NOMO-1 (cell line): ENCODE data around the gene MALT1.
"Not testable (repeated sequence)": the region's sequence is repeated elsewhere in the genome, so short reads cannot be mapped to it uniquely, and the experiment has no call there.

Experiments used
- DNase-seq, 2 experiments: peaks; one replicate each; lab custom pipeline; 2025; ENCODE audit not compliant: unreplicated experiment in 2 of 2; lab: John Stamatoyannopoulos, UW

MALT1 gene

DNA sequence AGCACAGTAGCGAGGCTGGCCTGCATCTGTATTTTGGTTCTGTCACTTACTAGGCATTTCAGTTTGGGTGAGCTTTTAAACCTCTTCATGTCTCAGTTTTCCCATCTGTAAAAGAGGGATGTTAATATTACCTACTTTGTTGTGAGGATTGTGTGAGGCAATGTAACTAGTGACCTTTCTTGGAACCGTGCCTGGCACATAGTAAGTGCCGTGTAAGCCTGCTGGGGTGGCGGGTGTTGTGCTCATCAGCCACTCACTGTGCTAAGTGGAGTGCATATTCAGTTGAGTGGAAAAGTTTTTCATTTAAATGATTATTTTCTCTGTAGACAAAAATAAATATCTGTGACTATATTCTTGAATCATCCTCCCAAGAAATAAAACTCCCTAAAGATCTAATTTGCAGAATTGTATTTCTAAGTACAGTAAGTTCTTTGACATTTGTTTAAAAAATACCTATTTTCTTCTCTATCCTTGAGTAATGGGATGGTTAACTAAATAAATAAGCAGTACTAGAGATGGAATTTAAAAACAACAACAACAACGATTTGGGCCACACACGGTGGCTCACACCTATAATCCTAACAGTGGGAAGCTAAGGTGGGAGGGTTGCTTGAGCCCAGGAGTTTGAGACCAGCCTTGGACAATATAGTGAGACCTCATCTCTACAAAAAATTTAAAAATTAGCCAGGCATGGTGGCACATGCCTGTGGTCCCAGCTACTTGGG is 56.7 kb downstream of the MALT1 start:
- DNase-seq = no peak

DNA sequence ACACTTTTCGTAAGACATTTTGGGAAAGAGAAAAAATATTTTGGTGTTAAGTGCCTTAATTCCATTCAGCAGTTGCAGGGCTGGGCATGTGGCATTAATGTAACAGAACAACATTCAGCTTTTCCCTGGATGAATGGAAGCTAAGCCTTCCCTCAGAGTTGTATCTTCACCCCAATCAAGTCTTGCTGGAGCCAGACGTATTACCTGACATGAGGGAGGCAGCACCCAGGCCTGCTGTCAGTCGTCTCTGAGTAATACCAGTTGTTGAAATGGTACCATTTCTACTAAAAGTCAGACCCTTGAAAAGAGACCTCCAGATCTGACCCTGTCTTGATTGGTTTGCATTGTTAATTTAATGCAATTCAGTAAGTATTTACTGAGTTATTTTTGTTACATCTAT is 57.5 kb downstream of the MALT1 start:
- DNase-seq = no peak

DNA sequence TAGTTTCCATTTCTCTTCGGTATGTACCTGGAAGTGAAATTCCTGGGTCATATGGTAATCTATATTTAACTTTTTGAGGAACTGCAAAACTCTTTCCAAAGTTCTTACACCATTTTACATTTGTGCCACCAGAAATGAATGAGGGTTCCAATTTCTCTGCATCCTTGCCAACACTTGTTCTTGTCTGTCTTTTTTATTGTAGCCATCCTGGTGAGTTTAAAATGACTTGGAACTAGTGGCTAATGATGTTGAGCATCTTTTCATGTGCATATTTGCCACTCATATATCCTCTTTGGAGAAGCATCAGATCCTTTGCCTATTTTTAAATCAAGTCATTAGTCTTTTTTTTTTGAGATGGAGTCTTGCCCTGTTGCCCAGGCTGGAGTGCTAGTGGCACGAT is 59.4 kb downstream of the MALT1 start:
- no peak for DNase-seq

DNA sequence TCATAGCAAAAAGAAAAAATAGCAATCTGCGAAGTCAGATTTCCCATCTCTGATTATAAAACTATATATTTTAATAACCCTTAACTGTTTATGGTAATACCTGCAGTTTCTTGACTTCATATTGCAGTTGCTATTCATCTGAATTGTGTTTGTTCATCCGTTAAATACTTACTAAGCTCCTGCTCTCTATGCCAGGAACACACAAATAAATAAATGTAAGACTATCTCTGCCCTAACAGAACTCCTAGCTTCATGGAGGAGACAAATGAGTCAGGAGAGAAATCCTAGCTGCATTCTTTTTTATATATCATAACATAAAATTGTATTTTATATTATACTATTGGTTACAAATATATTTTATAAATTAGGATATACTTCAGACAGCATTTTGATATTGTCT is 61.2 kb downstream of the MALT1 start:
- DNase-seq = no peak

DNA sequence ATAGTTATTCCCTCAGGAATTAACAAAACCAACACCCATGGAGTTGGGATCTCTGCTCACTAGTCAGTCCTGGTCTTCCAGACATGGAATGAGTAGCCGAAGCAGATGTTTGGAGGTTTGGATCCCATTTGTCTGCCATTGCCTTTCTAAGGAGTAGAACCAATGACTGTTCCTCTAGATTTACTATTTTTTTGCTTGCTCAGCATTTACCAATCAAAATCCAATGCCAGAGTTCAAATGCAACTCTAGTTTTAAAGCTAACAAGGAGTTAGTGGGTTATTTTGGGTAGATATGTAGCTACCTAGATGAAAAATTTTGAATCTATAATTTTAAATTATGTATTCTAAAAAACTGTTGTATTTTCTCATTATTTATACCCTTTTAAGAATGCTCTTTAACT is 62.6 kb downstream of the MALT1 start:
- no peak for DNase-seq

DNA sequence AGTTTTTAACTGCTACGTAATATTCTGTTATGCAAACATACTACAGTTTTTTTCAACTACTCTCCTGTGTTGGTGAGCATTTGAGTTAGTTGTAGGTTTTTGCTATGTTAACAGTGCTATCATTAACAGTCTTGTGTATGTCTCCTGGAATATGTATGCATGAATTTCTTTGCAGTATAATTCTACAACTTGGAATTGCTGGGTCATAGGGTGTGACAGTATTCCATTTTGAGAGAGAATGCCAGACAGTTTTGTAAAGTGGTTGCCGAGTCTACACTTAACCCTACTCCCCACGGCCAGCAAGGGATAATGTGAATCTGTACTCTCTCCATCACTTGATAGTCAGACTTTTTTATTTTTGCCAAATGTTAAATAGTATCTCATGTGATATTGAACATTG is 67.1 kb downstream of the MALT1 start:
- no peak for DNase-seq

DNA sequence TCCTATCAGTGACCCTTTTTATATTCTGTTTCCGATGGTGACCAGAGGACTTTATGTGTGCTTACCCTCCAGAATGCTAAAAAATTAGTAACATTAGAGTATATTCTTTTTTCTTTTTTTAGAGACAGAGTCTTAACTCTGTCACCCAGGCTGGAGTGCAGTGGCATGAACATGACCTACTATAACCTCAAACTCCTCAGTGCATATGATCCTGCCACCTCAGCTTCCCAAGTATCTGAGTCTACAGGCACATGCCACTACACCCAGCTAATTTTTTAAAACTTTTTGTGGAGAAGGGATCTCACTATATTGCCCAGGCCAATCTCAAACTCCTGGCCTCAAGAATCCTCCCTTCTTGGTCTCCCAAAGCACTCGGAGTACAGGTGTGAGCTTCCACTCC is 74.6 kb downstream of the MALT1 start:
- DNase-seq = no peak

DNA sequence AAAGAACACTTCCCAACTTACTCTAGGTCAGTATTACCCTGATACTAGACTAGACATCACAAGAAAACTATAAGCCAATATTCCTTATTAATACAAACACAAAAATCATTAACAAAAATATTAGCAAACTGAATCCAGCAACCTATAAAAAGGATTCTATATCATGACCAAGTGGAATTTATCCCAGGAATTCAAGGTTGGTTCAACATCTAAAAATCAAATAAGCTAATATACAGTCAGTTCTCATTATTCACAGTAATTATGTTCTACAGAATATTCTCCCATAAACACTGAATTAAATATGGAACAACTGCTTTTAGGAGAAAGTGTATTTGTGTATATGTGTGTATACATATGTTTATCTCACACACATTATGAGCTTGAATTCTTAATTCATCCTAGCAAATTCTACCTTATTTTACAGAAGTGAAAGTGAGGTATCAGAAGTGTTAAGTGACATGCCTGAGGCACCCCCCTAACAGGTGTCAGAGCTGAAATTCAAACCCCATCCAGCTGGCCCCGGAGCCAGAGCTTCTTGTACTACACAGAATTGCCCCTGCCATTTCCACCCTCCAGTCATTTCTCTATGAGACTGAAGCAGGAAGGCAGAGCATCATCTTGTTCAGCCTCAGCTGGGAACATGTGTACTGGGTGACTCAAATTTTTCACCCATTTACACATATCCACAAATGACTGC is 77.8 kb downstream of the MALT1 start:
- no peak for DNase-seq

DNA sequence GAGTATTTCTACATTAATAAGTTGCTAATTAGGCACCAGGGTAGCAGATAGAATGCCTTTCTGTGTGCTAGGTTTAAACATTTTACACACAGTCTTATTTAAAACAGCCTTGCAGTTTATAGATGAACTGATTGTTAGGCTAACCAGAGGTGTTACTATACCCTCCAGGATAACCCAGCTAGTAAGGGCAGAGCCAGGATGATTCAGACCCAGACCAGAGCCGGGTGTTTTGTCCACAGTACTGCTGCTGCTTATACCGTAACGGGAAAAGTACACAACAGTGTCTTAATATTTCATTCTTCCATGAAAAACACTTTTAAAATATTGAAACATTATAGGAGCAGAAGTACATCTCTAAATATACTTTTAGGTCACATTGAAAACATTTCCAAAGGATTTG is 82.7 kb downstream of the MALT1 start:
- no peak for DNase-seq

DNA sequence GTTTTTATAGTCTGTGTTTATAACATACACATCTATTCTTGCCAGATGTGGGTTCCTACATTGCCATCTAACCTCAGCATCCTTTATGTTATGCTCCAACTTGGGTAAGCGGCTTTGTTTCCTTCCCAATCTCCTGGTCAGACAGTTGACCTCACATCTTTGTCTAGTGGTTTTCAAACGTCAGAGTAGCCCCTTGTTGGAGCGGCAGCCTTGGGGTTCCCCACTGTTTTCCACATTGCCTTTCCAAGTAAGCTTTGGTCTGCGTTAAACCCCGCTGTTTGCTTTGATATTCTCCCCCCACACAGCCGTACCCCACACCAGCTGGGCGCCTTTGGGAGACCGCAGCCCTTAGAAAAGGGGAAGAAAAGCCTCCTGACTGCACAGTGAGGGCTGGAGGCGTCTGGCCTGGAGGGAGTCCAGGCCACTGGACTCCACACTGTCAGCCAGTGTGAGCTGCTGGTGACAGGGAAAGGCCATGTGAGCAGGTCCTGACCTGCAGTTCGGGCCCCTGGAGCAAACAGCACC is 83.3 kb downstream of the MALT1 start:
- no peak for DNase-seq

DNA sequence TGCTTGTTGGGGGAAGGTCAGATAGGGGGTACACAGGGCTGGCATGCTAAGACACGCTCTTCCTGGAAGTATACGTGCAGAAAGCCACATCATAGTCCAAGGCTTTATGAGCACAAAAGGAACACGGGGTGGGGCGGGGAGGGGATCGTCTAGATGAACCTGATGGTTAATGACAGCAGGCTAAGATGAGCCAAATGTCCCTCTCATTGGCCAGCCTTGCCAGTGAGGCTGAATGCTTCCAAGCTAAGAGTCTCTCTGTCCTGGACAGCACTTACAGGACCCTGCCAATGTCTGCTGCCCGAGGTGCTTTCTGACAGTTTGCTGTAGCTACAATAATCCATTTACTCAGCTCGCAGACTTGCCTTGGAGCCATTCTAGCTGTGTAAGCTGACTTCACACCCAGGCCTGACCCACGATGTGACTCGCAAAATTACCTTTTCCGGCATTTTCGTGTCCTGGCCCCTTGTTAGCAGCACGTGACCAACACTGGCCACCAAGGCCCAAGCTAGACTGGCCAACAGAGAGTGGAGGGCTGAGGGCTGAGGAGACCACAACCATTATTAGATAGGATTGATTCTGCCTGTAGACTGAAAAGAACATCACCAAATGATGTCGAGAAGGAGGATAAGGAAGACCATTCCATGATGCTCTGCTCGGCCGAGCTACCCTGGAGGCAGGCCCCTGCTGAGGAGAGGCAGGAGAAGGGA is 84.2 kb downstream of the MALT1 start:
- no peak for DNase-seq

DNA sequence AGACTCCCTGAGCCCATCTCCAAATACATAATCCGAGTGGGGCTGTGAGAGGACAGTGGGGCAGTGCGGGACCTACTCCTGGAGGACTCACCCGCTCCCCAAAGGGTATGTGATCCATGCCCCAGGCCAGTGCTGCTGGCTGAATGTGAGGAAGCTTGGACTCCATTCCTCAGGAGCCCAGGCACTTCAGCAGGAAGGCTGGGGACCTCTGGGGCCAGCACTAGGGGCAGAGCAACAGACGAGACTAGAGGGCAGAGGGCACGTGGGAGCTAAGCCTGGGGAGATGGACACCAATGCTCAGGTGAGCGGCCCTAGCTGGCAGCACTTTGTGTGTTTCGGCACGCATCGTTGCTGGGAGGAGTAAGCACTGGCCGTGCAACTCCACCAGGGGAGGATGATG is 84.9 kb downstream of the MALT1 start:
- no peak for DNase-seq

DNA sequence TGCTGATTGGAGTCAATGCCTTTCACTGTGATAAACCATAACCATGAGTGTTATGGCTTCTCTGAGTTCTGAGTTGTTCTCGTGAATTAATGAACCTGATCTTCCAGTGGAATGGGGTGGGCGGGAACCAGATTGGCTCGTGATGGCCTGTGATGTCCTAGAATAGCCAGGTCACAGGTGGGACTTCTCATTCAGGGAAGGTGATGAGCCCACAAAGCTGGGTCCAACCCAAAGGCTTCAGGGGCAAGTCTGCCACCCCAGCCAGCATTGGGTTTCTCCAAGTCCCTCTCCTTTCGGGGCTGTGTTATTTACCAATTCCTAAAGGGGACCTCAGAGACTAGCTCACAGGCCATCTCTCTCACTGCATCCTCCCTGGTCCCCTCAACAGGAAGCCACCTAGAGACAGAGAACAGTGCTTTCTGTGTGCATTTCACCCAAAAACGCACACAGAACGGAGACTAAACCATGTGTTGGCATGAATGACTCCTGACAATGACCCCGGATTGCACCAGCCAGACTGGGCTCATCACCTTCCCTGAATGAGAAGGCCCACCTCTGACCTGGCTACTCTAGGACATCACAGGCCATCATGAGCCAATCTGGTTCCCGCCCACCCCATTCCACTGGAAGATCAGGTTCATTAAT is 85.5 kb downstream of the MALT1 start:
- no peak for DNase-seq

DNA sequence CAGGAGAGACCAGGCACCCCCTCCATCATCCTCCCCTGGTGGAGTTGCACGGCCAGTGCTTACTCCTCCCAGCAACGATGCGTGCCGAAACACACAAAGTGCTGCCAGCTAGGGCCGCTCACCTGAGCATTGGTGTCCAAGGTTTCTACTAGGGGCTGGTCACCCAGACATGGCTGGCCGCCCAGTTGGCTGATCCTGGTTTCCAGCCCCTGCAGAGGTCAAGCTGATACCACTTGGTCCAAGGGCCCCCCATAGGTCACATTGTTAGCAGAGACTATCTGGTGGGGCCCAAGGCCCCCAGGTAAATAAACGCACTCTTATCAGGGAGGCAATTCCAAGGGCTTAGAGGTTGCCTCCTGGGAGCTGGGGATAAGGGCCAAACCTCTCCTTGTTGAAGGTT is 86.1 kb downstream of the MALT1 start:
- not testable (repeated sequence) for DNase-seq

DNA sequence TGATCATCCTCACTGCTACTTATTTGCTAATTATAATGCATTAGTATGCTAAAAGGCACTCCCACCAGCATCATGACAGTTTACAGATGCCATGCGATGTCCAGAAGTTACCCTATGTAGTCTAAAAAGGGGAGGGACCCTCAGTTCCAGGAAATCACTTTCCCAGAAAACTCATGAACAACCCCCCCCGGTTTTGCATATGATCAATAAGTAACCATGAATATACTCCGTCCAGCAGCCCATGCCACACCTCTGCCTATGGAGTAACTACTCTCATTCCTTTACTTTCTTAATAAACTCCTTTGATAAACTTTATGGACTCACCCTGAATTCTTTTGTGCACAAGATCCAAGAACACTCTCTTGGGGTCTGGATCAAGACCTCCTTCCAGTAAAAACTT is 86.8 kb downstream of the MALT1 start:
- no peak for DNase-seq

DNA sequence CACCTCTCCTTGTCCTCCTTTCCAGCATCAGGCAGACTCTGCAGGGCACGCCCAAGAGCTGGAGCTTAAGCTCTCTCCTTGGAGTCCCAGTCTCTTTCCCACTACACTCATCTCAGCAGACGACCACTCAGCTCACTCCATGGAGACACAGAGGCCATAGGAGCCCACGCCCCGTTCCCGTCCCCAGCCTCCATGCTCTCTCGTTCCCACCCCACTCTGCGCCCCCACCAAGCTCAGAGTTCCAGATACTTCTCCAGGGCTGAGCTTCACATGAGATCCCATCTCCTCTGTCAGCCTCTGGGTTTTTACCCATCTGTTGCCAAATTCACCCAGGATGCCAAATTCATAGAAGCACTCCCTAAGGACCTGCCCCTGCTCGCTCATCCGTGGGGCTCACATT is 87.3 kb downstream of the MALT1 start:
- no peak for DNase-seq

DNA sequence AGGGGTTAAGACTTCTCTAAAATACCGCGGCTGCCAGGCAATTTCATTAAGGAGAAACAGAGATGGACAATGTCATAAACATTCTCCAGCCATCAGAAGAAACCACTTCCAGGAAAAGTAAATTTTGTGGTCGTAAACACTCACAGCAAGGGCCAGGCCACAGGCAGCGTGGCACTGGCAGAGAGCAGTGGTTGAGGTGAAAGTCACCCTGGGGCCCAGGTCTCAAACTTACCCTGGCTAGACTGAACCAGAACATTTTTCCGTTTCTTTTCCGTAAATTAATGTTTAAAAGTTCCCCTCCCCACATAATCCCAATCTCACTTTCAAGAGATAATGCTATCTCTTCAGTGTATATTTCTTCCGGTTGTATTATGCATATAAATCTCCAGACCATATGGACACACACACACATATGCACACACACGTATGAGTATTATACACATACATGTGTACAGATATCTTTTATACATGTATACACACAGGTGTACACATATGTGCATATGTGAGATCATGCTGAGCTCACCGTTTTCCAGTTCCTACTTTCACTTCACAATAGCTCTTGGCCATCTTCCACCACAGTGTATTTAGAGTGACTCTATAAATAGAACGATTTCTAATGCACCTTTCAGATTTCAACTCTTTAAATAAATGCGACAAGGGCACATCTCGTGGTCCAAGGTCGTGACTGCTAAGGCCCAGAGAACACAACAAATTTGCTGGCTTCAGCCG is 90.1 kb downstream of the MALT1 start:
- DNase-seq = peak in 1 of 2 experiments; percentile 40

DNA sequence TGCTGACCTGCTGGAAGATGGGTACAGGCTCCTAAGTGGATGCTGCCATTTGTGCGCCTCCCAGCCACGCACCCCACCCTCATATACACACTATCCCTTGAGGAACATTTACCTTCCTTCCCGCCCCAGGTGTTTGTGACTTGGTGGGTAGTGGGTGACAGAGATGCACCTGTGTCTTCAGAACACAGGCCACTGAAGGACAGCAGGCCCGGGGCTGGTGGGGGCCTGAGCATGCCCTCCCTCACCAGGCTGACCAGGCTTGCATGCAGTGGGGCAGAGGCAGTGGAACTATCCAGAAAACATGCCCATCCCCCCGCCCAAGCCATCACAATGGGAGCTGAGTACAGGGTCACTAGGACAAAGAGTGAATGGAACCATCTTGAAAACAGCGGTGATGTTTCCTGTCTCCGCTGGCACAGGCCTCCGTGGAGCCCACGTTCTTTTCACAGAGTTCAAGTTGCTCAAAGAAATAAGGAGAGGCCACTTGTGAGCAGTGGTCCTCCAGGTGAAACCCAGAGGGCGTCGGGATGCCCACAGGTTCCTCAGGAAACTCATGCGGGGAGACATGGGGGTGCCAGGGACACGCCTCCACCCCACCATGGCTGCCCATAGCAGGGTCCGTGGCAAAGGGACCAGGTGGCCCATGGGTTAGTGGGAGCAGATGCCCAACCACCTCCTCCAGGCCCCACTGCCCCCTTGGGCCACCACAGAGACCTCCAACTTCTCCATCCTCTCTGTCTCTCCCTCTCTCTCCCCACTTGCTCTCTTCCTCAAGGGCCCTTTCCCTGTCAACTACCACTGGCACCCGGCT is 90.9 kb downstream of the MALT1 start:
- no peak for DNase-seq

DNA sequence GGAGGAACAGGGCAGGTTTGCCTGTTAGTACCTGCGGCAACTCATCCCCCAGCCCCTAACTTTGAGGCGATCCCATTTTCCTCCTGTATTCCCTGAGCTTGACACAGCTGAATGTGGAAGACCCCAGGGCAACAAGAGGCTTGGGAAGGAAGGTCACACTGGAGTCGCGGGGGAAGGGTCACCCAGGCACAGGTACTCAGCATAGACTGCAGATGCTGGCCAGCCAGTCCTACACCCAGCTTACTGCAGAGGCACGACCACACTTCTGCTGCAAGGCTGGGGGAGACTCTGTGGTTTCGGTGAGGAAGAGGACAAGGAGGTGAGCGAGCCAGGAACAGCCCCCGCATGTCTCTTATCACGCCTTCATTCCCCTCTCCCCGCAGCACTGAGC is 91.5 kb downstream of the MALT1 start:
- DNase-seq = no peak

DNA sequence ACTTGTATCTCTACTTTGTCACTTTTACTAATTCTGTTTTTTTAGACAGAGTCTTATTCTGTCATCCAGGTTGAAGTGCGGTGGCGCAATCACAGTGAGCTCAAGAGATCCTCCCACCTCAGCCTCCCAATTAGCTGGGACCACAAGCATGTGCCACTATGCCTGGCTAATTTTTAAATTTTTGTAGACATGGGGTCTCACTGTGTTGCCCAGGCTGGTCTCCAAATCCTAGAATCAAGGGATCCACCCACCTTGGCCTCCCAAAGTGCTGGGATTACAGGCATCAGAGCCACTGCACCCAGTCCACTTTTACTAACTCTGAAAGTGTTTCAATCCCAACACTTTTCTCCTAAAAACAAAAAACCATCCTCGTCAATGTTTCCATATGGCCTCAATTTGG is 94.9 kb downstream of the MALT1 start:
- DNase-seq = no peak
